HG03354 (cell line): ENCODE data around the gene TOR1B.

ENCODE experiments used
- ATAC-seq: cut with Tn5 transposase; IDR thresholded peaks from one replicate; pipeline ENCODE4 v1.9.1; 2021; ENCODE audit warnings: mild to moderate bottlenecking; ENCODE audit not compliant: unreplicated experiment, poor library complexity, severe bottlenecking

Gene TOR1B

GRCh38 chr9:129810788-129811187 lies 7.8 kb downstream of the TOR1B start:
- ATAC-seq = no peak

- ATAC-seq = no peak
These were observed 9.0 kb downstream of the TOR1B start for GRCh38 chr9:129811967-129812363.

DNA sequence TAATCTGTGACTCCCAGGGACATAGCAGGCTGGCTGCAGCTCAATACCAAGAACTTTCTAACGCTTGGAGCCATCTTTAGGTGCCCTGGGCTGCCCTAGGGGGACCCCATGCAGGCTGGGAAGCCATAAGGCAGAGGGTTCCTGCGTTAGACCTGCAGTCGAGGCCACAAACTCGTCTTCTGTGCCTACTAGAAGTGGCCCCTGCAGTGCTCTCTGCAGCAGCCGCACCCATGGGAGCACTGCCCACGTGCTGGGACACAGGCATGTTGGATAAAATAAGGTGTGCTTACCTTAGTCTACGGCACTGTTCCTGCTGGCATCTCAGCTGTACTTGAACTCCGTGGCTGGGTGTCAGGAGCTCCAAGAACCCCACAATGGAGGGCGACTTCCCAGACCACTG lies 9.4 kb downstream of the TOR1B start:
- ATAC-seq = no peak

GRCh38 chr9:129813661-129814060 lies 10.7 kb downstream of the TOR1B start:
- no peak for ATAC-seq

- ATAC-seq = no peak
These were observed 11.6 kb downstream of the TOR1B start for GRCh38 chr9:129814432-129815223.

- no peak for ATAC-seq
These were observed 12.3 kb downstream of the TOR1B start for GRCh38 chr9:129815278-129815677.

- ATAC-seq = no peak
These were observed 13.8 kb downstream of the TOR1B start for GRCh38 chr9:129816501-129817435.

GRCh38 chr9:129822898-129823541 lies 20.0 kb downstream of the TOR1B start:
- ATAC-seq = no peak

DNA sequence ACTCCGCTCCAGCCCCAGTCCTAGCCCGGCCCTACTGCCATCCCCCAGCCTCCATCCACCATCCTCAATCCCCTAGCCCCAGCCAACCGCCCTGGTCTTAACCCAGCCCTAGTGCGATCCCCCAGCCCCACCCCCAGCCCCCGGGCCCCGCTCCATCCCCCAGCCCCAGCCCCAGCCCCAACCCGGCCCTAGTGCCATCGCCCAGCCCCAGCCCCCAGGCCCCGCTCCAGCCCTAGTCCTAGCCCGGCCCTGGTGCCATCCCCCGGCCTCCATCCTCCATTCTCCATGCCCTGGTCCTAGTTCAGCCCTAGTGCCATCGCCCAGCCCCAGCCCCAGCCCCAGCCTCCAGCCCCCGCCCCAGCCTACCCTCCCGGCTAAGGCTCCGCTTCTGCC lies 20.6 kb downstream of the TOR1B start:
- ATAC-seq = no peak

DNA sequence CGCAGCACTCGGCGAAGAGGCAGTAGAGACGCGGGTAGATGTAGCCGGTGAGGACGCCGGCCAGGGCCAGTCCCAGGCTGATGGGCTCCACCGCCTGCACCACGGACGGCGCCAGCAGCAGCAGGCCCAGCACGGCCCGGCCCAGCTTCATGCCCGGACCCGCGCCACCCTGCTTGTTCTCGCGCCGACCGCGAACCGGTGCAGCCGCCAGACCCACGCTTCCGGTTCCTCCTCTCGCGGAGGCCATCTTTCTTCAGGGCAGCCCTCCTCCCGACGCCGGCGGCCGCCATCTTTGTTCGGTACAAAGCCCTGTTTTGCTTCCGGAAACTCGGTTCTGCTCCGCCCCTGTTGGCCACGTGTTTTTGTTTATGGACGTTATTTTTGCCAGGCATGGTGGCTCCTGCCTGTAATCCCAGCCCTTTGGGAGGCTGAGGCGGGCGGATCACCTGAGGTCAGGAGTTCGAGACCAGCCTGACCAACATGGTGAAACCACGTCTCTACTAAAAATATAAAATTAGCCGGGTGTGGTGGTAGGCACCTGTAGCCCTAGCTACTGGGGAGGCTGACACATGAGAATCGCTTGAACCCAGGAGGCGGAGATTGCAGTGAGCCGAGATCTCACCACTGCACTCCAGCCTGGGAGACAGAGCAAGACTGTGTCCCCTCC lies 21.1 kb downstream of the TOR1B start, which contains the start of gene TOR1A:
TOR1A (minus strand) TSS at position 202 of the 667 bp plus-strand sequence; CDS start at position 151, 51 bp downstream.
- ATAC-seq = peak; percentile 93

GRCh38 chr9:129826344-129826743 lies 23.4 kb downstream of the TOR1B start:
- ATAC-seq = no peak

DNA sequence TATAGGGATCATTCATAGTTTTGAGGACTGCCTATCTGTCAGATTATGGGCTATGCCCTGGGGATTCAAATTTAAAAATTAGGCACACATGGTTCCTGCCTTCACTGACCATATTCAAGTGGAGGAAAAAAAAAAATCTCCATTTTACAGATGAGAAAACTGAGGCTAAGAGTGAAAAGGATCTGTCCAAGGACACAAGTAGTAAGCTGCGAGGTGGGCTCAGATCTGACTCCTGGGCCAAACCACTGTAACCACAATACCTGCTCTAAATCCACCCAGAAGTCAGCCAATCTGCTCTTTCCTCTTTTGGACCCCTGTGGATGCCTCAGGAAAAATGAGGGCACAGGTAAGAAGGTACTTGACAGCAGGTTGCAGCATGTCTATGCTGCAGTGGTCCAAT lies 23.8 kb downstream of the TOR1B start:
- no peak for ATAC-seq

- ATAC-seq = no peak
These were observed 25.1 kb downstream of the TOR1B start for GRCh38 chr9:129828051-129828450.

GRCh38 chr9:129828969-129829368 lies 26.0 kb downstream of the TOR1B start:
- no peak for ATAC-seq

- ATAC-seq = no peak
These were observed 30.0 kb downstream of the TOR1B start for GRCh38 chr9:129832982-129833381.

- ATAC-seq = peak; percentile 27
These were observed 31.6 kb downstream of the TOR1B start for GRCh38 chr9:129834489-129835127.

GRCh38 chr9:129835128-129835859 lies 32.3 kb downstream of the TOR1B start, which contains the start of the genes C9orf78 and USP20:
Gene C9orf78, minus strand, starts transcription at chr9:129835275. Its CDS starts 54 bp downstream, at chr9:129835221.
Gene USP20, plus strand, starts transcription at chr9:129835458. Its CDS starts 17,098 bp downstream, at chr9:129852556.
- peak; percentile 92 for ATAC-seq

DNA sequence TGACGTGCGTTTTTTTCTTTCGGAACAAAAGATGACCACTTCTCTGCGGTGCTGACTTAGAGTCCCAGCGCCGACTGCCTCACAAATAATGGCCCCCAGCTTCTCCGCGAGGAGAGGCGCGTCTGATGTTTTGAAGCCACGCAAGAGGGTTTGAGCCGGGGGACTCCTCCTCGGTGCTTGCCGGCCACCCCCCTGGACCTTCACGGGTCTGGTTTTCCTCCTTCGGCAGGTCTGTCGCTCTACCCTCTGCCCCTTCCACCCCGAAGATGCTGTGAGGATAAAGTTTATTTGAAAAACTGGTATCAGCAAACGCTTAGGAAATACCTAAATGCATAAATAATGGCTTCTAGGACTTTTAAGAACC lies 32.9 kb downstream of the TOR1B start:
- no peak for ATAC-seq
